RPMI8226 (cell line): ENCODE measurements around the gene MARS1.
"Not testable (repeated sequence)": the region's sequence is repeated elsewhere in the genome, so short reads cannot be mapped to it uniquely, and the experiment has no call there.

Source experiments
- DNase-seq: peaks from one replicate; pipeline ENCODE4 v3.0.0-alpha.2; 2015

Gene MARS1

DNA sequence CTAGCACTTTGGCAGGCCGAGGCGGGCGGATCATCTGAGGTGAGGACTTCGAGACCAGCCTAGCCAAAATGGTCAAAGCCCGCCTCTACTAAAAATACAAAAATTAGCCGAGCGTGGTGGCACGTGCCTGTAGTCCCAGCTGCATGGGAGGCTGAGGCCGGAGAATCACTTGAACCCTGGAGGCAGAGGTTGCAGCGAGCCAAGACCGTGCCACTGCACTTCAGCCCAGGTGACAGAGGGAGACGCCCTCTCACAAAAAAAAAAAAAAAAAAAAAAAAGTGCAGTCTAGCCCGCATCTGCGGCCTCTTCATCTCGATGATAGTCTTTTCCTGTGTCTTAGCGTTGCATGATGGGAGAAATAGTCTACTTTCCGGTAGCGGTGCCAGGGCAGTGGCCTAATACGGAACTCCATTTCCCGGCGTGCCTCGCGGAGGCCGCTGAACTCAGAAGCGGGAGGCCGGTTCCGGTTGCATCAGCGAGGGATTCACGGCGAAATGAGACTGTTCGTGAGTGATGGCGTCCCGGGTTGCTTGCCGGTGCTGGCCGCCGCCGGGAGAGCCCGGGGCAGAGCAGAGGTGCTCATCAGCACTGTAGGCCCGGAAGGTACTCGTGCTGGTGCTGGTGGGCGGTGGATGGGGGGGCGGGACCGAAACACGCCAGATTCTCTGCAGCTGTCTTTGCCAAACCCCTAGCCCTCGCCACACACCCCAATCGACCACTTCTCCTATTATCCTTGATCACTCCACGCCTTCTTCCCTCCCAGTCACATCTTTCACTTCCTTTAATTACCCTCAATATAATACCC is at the start of gene MARS1:
Gene MARS1, plus strand, starts transcription at position 472 of the 805 bp plus-strand sequence. Its CDS starts 23 bp downstream, at position 495.
- peak; percentile 97 for DNase-seq

- no peak for DNase-seq
Measured at GRCh38 chr12:57438400-57438799, 49.5 kb upstream of the MARS1 start.

DNA sequence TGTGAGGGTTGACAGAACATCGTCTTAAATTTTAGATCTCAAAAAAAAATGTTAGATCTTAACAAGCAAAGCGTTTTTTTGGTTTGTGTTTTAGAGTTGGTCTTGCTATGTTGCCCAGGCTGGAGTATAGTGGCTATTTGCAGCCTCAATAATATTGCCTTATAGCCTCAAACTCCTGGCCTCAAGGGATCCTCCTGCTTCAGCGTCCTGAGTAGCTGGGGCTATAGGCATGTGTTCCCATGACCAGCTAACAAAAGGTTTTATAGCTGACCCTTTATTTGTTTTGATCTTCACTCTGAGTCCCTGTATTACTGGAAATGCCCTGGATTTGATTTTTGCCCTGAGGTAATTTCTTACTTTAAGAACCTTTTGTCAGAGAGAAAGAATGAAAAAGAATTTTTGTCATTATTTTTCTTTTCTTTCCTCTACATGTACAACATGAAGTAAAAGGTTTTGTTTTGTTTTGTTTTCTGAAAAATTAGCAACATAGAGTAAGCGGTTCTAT is 48.1 kb upstream of the MARS1 start:
- no peak for DNase-seq

DNA sequence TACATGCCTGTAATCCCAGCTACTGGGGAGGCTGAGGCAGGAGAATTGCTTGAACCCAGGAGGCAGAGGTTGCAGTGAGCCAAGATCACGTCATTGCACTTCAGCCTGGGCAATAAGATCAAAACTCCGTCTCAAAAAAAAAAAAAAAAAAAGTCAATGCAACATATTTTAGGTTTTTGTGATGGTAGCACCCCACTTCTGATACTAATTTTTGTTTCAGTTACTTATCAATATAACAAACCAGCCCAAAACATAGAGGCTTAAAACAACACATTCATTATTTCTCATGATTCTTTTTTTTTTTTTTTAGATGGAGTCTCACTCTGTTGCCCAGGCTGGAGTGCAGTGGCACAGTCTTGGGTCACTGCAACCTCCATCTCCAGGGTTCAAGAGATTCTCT is 46.5 kb upstream of the MARS1 start:
- DNase-seq = not testable (repeated sequence)

GRCh38 chr12:57441846-57442427 is 45.9 kb upstream of the MARS1 start:
- DNase-seq = no peak

GRCh38 chr12:57444337-57444736 is 43.5 kb upstream of the MARS1 start:
- DNase-seq = not testable (repeated sequence)

GRCh38 chr12:57444744-57445143 is 43.1 kb upstream of the MARS1 start:
- no peak for DNase-seq

- DNase-seq = no peak
Measured at GRCh38 chr12:57446292-57446960, 41.4 kb upstream of the MARS1 start.

DNA sequence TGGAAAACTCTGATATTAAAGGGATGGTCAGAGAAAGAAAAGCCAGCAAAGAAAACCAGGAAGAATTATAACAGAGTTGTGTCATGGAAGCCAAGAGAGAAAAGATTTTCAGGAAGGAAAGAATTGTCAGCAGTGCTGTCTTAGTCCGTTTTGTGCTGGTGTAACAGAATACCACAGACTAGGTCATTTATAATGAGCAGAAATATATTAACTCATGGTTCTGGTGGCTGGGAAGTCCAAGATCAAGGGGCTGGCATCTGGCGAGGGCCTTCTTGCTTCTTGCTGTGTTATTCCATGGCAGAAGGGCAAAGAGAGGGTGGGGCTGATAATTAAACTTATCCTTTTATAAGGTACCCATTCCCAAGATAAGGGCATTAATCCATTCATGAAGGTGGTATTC is 39.2 kb upstream of the MARS1 start:
- no peak for DNase-seq

DNA sequence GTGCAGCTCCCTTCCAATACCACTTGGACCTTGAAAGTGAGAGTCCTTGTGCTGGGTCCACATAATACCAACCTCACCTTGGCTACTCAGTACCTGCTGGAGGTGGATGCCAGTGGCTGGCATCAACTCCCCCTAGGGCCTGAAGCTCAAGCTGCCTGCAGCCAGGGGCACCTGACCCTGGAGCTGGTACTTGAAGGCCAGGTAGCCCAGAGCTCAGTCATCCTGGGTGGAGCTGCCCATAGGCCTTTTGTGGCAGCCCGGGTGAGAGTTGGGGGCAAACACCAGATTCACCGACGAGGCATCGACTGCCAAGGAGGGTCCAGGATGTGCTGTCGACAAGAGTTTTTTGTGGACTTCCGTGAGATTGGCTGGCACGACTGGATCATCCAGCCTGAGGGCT is 38.5 kb upstream of the MARS1 start:
- DNase-seq = no peak

- no peak for DNase-seq
Measured at GRCh38 chr12:57450057-57450456, 37.8 kb upstream of the MARS1 start.

DNA sequence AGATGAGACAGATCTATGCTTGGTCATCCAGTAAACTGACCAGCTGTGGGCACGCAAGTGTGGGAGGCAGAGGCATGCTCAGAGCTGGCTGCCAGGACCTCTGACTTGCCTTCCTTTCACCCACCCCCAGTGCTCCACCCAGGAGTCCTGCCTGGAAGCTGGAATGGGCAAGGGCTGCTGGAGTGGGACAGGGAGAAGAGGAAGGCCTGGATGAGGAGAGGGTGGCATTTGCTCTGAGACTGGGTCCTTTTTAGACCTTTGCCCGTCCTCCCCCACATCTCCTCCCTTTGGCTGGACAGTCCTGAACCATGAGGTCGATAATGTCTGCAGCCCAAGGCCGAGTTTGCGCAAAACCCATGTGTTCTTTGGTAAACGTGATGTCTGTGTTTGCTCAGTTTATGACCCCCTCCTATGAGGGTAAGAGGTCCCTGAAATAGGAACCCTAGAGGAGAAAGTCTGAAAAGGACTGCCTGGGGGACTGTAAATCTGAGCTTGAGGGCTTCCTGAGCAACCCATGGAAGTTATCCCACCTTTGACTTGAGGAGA is 36.6 kb upstream of the MARS1 start:
- no peak for DNase-seq

DNA sequence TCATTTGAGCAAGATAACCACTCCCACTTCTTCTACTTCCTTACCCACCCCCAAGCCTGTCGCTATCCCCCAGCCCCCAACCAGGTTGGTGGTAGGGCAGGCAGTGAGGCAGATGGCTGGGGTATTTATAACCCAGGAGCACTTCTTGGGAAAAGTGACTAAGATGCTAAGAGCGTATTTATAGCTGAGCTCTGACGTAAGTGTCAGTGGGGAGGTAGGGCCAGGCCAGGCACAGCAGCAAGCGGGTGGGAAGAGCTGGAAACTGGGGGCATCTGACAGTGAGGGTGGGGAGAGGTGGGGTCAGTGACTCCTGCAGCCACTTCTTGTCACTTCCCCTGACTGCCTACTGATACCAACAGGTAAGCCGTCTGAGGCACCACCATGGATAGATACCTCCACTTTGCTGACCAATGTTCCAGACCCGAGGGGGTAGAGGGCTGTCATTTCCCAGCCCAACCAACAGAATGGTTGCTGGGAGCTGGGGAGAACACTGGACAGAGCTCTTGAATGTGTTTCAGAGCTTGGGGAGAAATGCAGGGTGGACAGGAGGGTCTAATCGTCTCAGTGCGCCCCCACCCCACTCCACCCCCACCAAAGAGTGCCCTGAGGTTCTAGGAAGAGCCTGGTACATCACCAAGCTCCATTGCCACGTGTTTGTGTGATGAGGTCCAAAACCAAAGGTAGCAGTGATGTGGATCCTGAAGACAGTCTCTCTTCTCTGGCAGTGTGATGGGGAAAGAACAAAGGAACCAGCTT is 35.5 kb upstream of the MARS1 start:
- no peak for DNase-seq

GRCh38 chr12:57452937-57453509 is 34.8 kb upstream of the MARS1 start:
- peak; percentile 69 for DNase-seq

DNA sequence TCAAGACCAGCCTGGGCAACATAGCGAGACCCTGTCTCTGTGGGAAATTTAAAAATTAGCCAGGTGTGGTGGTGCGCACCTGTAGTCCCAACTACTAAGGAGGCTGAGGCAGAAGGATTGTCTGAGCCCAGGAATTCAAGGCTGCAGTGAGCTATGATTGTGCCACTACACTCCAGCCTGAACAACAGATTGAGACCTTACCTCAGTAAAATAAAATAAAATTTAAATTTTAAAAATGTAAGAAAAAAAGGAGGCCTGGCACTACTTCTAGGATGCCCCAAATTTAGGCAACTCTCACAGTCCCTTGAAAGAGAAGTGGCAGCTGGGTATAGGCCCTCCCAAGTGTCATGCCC is 33.7 kb upstream of the MARS1 start:
- DNase-seq = no peak

DNA sequence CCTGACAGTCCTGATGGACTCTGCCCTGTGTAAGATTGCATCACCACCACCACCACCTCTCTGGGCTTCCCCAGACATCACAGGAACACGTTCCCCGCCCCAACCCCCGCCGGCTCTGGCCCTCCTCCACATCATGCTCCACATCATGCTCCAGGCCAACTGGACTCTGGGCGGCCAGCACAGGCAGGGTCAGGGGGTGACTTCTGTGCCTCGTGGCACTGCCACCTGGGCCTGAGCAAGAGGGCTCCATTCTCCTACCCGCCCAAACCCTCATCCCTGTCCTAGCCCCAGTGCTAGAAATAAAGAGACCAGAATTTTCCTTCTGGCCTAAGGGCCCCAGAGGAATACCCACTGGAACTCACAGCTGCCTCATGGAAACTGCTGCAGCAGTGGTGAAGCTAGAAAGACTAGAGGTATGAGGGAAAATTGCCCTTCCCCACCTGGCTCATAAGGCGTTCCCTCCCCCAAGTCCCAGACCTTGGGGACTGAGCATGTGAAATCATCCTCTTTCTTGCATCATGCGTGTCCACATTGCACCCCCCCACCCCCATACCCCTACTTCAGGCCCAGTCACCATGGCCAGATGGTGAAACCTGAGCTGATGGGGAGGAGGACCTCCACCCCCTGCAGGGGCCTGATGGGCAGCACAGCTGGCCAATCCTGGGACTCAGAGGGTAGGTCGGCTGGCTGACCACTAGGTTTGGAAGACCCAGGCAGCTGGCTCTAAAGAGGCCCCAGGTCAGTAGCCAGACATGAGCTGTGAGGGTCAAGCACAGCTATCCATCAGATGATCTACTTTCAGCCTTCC is 33.1 kb upstream of the MARS1 start, which contains the start of gene INHBE:
Gene INHBE, plus strand, starts transcription at position 742 of the 808 bp plus-strand sequence. CDS start 230 bp downstream, outside the sequence.
- DNase-seq = no peak

GRCh38 chr12:57455374-57456144 is 32.3 kb upstream of the MARS1 start:
- DNase-seq = no peak

GRCh38 chr12:57456145-57456700 is 31.6 kb upstream of the MARS1 start:
- DNase-seq = peak; percentile 72

DNA sequence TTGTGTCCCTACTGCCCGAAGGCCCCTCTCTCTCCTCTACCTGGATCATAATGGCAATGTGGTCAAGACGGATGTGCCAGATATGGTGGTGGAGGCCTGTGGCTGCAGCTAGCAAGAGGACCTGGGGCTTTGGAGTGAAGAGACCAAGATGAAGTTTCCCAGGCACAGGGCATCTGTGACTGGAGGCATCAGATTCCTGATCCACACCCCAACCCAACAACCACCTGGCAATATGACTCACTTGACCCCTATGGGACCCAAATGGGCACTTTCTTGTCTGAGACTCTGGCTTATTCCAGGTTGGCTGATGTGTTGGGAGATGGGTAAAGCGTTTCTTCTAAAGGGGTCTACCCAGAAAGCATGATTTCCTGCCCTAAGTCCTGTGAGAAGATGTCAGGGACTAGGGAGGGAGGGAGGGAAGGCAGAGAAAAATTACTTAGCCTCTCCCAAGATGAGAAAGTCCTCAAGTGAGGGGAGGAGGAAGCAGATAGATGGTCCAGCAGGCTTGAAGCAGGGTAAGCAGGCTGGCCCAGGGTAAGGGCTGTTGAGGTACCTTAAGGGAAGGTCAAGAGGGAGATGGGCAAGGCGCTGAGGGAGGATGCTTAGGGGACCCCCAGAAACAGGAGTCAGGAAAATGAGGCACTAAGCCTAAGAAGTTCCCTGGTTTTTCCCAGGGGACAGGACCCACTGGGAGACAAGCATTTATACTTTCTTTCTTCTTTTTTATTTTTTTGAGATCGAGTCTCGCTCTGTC is 31.0 kb upstream of the MARS1 start:
- DNase-seq = no peak

DNA sequence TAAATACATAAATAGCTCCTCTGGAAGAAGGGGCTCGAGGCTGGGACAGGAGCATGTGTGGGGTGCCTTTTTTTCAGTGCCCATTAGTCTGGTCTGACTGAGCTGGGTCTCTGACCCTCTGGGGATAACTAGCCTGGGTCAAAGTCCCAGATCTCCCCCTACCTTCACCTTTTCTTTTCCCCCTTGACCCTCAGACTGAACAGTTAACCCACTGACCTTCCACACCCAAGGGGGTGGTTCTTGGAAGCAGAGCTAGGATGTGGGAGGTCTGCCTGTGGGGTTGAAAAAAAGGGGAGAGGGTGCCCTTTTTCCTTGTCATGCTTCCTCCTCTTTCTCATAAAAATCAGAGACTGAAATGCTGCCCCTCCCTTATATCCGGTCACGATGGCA is 29.2 kb upstream of the MARS1 start:
- DNase-seq = no peak
